Measurements from ENCODE around the gene TIMM9.
A peak's percentile ranks its signal among the peaks of the same experiment; 100 is the strongest.
"Not testable (repeated sequence)": the region's sequence is repeated elsewhere in the genome, so short reads cannot be mapped to it uniquely, and the experiment has no call there.

The TIMM9 gene, protein sequence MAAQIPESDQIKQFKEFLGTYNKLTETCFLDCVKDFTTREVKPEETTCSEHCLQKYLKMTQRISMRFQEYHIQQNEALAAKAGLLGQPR

DNA sequence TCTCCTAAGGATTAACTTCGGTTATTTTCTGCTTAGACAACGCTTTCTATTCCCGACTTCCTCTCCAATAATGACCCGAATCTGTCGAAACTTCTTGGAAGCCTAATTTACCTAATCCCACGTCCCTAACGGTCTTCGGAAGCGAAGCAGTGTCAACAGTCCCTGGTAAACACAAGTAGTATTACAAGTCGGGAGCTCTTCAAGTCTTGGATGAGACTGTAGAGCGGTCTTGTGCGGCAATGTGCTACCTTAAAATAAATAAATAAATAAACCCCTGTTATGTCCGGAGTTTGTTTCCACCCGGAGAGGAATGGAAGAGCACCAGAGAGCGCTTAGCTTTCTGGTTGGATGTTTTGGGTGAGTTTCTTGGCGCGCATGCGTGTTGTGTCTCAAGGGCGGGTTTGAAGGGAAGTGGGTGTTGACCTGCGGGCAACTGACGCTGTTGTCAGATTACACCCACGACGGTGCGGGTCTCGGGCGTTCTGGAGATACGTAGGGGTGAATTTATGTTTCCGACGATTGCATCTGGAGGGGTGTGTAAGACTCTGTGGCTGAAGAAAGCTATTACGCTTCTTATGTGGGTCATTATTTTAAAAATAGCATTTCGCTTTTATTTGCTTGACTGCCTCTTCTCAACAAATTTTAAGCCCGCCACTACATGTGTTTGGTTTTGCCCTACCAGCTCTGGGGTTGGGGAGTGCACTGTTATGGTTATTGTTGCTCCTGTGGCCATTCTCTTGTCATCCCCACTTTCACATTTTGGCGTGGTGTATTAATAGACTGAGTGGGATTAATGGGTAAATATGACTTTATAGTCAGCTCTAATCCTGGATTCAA, at the start of gene TIMM9, which contains the start of gene KIAA0586:
TIMM9 (minus strand) TSS at position 251 of the 837 bp plus-strand sequence. CDS start 15,586 bp downstream, outside the sequence.
KIAA0586 (plus strand) TSS at position 439 of the 837 bp plus-strand sequence. CDS start 546 bp downstream, outside the sequence.
- DNase-seq (ENCODE audit: low spot score): peak; percentile 94

GRCh38 chr14:58476320-58476719, 49.0 kb upstream of the TIMM9 start:
- DNase-seq (ENCODE audit: low spot score): no peak

DNA sequence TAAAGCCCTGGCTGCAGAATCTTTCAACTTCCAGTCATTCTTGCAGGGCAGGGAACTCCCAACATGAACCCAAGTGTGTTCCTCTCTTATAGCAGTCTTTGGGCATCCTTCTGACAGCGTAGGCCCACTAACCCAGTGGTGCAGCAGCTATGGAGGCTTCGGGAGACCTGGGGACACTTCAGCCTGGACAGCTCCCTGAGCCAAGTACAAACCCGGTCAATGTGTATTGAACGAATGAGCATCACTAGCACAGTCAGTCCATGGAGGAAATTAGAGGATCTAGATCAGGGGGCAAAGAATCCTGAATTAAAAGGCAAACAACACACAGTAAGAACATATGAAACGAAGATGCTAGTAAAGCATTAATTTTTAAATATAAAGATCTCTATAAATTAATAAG, 42.0 kb upstream of the TIMM9 start:
- DNase-seq (ENCODE audit: low spot score): no peak

- DNase-seq (ENCODE audit: low spot score): no peak
Measured at GRCh38 chr14:58467575-58467974, 40.2 kb upstream of the TIMM9 start.

DNA sequence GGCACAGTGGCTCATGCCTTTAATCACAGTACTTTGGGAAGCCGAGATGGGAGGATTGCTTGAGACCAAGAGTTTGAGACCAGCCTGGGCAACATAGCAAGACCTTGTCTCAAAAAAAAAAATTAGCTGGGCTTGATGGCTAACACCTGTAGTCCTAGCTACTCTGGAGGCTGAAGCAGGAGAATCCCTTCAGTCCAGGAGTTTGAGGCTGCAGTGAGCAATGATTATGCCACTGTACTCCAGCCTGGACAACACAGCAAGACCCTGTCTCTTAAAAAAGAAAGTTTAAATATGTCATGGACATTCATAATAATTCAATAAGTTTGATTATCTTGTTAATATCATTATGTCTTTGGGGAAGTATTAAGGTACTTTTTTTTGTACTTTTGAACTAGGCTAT, 39.1 kb upstream of the TIMM9 start:
- DNase-seq (ENCODE audit: low spot score): no peak

- DNase-seq (ENCODE audit: low spot score): no peak
Measured at GRCh38 chr14:58465421-58465820, 38.1 kb upstream of the TIMM9 start.

- no peak for DNase-seq (ENCODE audit: low spot score)
Measured at GRCh38 chr14:58464652-58465051, 37.3 kb upstream of the TIMM9 start.

GRCh38 chr14:58463147-58463546, 35.8 kb upstream of the TIMM9 start:
- DNase-seq (ENCODE audit: low spot score): no peak

- no peak for DNase-seq (ENCODE audit: low spot score)
Measured at GRCh38 chr14:58460772-58461171, 33.4 kb upstream of the TIMM9 start.

DNA sequence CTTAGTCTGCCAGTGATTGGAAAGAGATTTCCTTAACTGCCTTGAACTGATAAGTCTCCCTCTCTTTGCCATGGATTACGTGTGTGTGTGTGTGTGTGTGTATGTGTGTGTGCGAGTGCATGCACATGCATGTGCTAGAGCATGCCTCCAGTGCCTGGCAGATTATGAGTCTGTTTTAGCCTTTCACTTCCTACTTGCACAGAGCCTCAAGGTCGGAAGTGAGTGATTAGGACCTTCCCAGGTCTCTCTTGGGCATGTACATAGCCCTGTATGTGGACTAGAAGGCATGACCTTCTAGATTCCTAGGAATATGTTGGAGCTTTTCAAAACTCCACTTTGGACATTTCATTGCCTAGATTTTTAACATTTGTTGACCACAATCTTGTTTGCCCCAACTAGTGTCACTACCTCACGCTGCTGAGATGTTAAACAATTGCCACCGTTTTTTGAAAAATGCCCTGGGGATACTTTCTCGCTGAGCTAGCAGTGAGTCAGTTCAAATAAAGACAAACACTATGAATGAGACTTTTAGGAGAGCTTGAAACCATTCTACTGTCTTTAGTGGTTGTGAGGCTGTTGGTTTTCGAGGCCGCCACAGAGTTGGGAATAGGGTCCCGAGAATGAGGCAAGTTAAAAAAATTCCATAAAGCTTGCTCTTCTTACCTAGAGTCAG, 28.4 kb upstream of the TIMM9 start:
- DNase-seq (ENCODE audit: low spot score): no peak

DNA sequence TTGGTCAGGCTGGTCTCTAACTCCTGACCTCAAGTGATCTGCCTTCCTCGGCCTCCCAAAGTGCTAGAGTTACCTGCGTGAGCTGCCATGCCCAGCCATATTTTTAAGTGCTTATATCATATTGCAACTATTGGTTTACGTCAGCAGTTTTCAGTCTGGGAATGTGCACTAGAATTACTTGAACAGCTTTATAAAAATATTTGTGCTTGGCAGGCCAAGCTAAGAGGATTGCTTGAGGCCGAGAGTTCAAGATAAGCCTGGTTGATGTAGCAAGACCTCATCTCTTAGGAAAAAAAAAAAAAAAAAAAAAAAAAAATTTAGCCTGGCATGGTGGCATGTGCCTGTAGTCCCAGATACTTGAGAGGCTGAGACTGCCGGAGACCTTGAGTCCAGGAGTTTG, 17.3 kb upstream of the TIMM9 start:
- no peak for DNase-seq (ENCODE audit: low spot score)

DNA sequence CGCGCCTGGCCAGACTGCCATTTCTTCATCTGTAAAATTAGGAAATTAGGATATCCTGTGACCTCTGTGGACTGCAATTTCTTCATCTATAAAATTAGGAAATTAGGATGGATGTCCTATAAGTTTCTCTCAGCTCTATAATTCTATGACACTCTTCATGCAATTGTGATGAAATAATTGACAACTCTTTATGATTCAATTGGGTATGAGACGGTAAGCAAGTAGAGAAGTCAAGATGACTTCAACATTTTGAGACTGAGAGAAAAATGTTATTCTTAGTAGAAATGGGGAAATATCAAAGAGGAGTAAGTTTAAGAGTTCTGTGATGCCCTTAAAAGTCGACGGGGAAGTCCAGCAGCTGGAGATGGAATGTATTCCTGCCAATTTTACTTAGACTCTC, 12.1 kb upstream of the TIMM9 start:
- DNase-seq (ENCODE audit: low spot score): no peak

- DNase-seq (ENCODE audit: low spot score): no peak
Measured at GRCh38 chr14:58430156-58430555, 2.8 kb upstream of the TIMM9 start.

DNA sequence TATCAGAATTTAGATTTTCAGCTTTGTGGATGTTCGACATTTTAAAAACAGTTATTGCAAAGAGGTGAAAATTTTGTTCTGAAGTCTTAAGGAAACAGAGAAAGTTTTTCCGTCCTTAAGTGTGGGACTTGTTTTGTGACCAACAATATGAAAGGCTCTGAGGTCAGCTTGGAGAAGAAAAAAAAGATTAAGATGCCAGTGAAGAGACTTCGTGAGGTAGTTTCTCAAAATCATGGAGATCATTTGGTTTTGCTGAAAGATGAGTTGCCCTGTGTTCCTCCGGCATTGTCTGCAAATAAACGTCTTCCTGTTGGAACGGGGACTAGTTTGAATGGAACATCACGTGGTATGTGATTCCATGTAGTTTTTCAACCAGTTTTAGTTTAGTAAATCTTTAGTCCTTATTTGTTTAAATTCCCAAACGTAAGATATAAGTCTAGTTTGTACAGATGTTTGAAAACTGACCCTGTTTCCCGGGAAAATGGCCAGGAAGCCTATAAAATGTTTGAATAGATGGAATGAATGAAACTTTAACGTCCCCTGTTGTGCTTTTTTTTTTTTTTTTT, 870 bp upstream of the TIMM9 start:
- DNase-seq (ENCODE audit: low spot score): peak; percentile 4

DNA sequence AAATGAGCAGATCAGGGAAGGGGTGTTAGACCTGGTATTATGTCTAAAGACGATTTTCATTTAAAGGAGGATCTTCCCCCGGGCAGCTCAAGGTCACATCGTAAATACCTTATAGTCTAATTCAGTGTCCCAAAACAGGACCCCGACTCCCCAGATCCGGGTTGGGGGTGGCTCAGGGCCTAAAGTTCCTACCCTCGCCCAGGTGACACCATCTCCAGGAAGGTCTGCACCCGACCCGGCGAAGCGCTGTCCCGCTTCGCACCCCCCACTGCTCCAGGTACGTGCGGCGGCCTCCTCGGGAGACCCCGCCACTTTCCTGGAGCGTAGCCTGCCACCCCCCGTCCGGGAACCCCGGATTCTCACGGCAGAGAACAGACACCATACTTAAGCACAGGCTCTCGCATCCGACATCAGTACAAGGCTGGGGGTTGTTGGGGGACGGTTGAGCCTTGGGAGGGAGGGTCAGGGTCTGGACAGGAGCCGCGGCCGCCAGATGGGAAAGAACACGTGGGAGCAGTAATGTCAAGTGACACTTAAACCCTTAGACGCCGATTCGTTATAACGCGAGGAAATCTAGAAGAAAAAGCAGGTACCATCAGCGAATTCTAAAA, 556 bp downstream of the TIMM9 start:
- DNase-seq (ENCODE audit: low spot score): peak; percentile 43

- not testable (repeated sequence) for DNase-seq (ENCODE audit: low spot score)
Measured at GRCh38 chr14:58416934-58417333, 10.4 kb downstream of the TIMM9 start.

DNA sequence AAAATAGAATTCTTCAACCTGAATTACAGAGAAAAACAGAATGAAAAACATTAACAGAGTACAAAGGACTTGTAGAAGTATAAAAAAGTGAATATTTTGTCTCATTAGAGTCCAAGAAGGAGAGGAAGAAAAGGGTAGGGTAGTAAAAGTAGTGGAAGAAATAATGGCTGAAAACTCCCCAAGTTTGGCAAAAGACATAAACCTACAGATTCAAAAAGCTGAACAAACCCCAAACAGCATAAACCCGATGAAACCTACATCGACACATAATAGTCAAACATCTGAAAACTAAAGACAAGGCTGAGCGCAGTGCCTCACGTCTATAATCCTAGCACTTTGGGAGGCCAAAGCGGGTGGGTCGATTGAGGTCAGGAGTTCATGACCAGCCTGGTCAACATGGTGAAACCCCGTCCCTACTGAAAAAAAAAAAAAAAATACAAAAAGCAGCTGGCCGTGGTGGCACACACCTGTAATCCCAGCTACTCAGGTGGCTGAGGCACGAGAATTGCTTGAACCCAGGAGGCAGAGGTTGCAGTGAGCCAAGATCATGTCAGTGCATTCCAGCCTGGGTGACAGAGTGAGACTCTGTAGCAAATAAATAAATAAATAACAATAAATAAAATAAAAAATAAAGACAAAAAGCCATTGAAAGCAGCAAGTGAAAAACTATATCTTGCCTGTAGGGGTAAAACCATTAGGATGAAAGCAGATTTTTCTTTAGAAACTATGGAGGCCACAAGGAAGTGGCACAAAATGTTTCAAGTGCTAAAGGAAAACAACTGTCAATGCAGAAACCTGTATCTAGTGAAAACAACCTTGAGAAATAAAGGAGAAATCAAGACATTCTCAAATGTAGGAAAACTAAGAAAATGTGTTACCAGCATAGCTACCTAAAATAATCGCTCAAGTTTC, 11.4 kb downstream of the TIMM9 start:
- no peak for DNase-seq (ENCODE audit: low spot score)

DNA sequence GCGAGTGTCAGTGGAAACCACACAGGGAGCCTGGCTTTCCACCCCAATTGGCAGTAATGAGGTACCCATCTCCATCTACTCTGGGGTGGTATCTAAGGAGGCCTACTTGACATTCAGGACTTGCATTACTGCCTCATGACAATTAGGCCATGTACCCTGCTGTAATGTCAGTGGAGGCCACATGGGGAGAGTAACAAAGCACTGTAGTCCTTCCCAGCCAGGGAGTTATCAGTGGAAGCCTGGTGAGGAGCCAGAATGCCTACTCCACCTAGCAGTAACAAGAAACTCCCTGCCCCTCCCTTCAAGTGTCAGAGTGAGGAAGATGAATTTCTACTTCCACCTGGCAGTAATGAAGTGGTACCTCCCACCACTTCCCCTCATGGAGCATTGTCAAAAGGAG, 12.5 kb downstream of the TIMM9 start:
- no peak for DNase-seq (ENCODE audit: low spot score)

DNA sequence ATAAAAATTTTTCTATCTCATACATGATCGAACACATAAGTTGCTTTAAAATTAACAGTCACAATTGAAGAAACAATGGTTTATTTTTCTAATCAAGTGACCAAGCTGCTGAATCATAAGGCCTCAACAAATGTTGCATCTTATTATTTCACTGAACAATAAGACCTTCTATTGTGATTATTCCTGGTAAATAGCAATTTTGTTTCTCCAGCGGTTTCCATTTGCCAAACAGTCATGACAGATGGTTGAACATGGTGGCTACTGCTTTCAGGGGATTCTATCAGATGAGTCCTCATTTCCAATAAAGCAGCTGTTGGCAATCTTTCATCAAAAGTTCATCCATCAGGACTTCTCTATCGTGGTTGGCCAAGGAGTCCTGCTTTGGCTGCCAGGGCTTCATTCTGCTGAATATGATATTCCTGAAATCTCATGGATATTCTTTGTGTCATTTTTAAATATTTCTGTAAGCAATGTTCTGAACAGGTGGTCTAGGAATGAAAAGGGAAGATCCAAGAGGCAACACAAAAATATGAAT, 18.6 kb downstream of the TIMM9 start:
- DNase-seq (ENCODE audit: low spot score): no peak

- peak; percentile 32 for DNase-seq (ENCODE audit: low spot score)
Measured at GRCh38 chr14:58401587-58401986, 25.7 kb downstream of the TIMM9 start.

DNA sequence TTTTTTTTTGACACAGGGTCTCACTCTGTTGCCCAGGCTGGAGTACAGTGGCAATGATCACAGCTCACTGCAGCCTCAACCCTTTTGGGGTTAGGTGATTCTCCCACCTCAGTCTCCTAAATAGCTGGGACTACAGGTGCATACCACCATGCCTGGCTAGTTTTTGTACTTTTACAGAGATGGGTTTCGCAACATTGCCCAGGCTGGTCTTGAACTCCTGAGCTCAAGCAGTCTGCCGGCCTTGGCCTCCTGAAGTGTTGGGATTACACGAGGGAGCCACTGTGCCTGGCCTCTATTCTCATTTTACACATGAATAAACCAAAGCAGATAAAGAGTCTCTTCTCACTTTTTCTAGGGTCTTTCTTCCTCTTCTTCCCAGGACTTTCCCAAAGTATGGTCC, 28.4 kb downstream of the TIMM9 start:
- DNase-seq (ENCODE audit: low spot score): no peak

Measured in germinal center (tissue), 1 donor.